ENCODE data around the gene EP300. TPM values are rescaled to one million over a fixed set of nuclear protein-coding genes. Genes with fewer than 3 reads are reported as not detected.

EP300 gene
- total RNA-seq, 6 experiments from 2014 or later: 28.4 to 41.1 (median 33.1) TPM

- Mint-ChIP-seq H3K36me3 (ENCODE audit: low read depth) (peaks cover 33% of the 10 kb centered on the region), H3K27ac (peak overlapping the region; percentile 56), H3K9me3 (0 out of 2 replicates have a peak, but pooled peaks cover 5% of the 10 kb centered on the region), H3K4me3 (peak overlapping the region; percentile 66; the same call in 1 of the 2 replicates), H3K4me1 (ENCODE audit: low read depth) (peaks cover 30% of the 10 kb centered on the region), H3K27me3 (ENCODE audit: insufficient read depth) (peaks cover 14% of the 10 kb centered on the region)
- TF ChIP-seq CTCF (IDR thresholded peaks at IDR 0.05): no peak
- DNase-seq: peak; percentile 68
Measured at GRCh38 chr22:41181349-41182241, 89.2 kb downstream of the EP300 start.

- 0 out of 2 replicates have a peak, but pooled peaks cover 5% of the 10 kb centered on the region for H3K9me3 Mint-ChIP-seq
- H3K4me1 Mint-ChIP-seq (ENCODE audit: low read depth): peaks cover 30% of the 10 kb centered on the region
- H3K4me3 Mint-ChIP-seq: no peak overlapping the region
- TF ChIP-seq CTCF (IDR thresholded peaks at IDR 0.05): no peak
- H3K27me3 Mint-ChIP-seq (ENCODE audit: insufficient read depth): peaks cover 7% of the 10 kb centered on the region
- no peak for DNase-seq
- H3K27ac Mint-ChIP-seq: no peak overlapping the region
- H3K36me3 Mint-ChIP-seq (ENCODE audit: low read depth): peaks cover 16% of the 10 kb centered on the region
Measured at GRCh38 chr22:41184679-41185078, 92.3 kb downstream of the EP300 start.

GRCh38 chr22:41191467-41191866 lies 99.1 kb downstream of the EP300 start:
- H3K27me3 Mint-ChIP-seq (ENCODE audit: insufficient read depth): no peaks in the 10 kb centered on the region; the same call in 1 of the 2 replicates
- no peaks in the 10 kb centered on the region for H3K36me3 Mint-ChIP-seq (ENCODE audit: low read depth)
- no peak for DNase-seq
- no peaks in the 10 kb centered on the region for H3K4me1 Mint-ChIP-seq (ENCODE audit: low read depth)
- H3K27ac Mint-ChIP-seq: no peak overlapping the region
- no peaks in the 10 kb centered on the region for H3K9me3 Mint-ChIP-seq
- no peak for TF ChIP-seq CTCF (IDR thresholded peaks at IDR 0.05)
- no peak overlapping the region for H3K4me3 Mint-ChIP-seq

GRCh38 chr22:41193829-41194228 lies 101.4 kb downstream of the EP300 start:
- no peak for DNase-seq
- H3K27ac Mint-ChIP-seq: no peak overlapping the region
- H3K36me3 Mint-ChIP-seq (ENCODE audit: low read depth): no peaks in the 10 kb centered on the region
- H3K27me3 Mint-ChIP-seq (ENCODE audit: insufficient read depth): peaks cover 2% of the 10 kb centered on the region
- H3K9me3 Mint-ChIP-seq: no peaks in the 10 kb centered on the region
- no peak overlapping the region for H3K4me3 Mint-ChIP-seq
- peaks cover 10% of the 10 kb centered on the region for H3K4me1 Mint-ChIP-seq (ENCODE audit: low read depth)
- TF ChIP-seq CTCF (IDR thresholded peaks at IDR 0.05): no peak

GRCh38 chr22:41197038-41197972 lies 104.9 kb downstream of the EP300 start:
- no peaks in the 10 kb centered on the region for H3K9me3 Mint-ChIP-seq
- peak overlapping the region; percentile 54 for H3K27ac Mint-ChIP-seq
- H3K36me3 Mint-ChIP-seq (ENCODE audit: low read depth): no peaks in the 10 kb centered on the region
- peaks cover 2% of the 10 kb centered on the region for H3K27me3 Mint-ChIP-seq (ENCODE audit: insufficient read depth)
- H3K4me1 Mint-ChIP-seq (ENCODE audit: low read depth): peaks cover 10% of the 10 kb centered on the region
- peak overlapping the region; percentile 85 for H3K4me3 Mint-ChIP-seq
- no peak for TF ChIP-seq CTCF (IDR thresholded peaks at IDR 0.05)
- DNase-seq: peak; percentile 39

All from HFFc6 (cell line).